Endothelial cell of umbilical vein (primary cell): ENCODE data around the gene SVEP1. TPM values are rescaled to one million over a fixed set of nuclear protein-coding genes. Genes with fewer than 3 reads are reported as not detected.

Source experiments
- BruUV-seq: library from RNA; stranded (reverse); fragments of 400-500 nt; replicated peaks from 2 replicates; lab custom pipeline; 2021; lab: Mats Ljungman, UMichigan
- CTCF ChIA-PET: fragments of 300-600, 350-600 bp; sonication (Branson Sonifier 250); formaldehyde crosslinking; loops from one replicate; lab custom pipeline; 2021; ENCODE audit warnings: antibody characterized with exemption, inconsistent platforms; lab: Charles Lee
- POLR2A ChIA-PET: fragments of 300-600, 350-600 bp; sonication (Branson Sonifier 250); formaldehyde crosslinking; loops from one replicate; lab custom pipeline; 2021; ENCODE audit warnings: antibody characterized with exemption, inconsistent platforms; lab: Charles Lee
- DNase-seq: peaks from one replicate; pipeline ENCODE4 v3.0.0-alpha.2; 2011; ENCODE audit warnings: low read depth, low spot score
- FAIRE-seq: peaks from 2 replicates; lab custom pipeline; 2011; peaks lifted over from hg19 to GRCh38; lab: Jason Lieb, UNC
- H2AFZ ChIP-seq: 2 replicates; pipeline ENCODE4 v1.6.0; 2012; ENCODE audit warnings: low read depth, low read length, control low read depth, inconsistent platforms
- H3K27ac ChIP-seq: 2 replicates; pipeline ENCODE4 v1.5.1; 2011; ENCODE audit warnings: low read depth, mild to moderate bottlenecking, control low read depth, low read length, moderate library complexity; ENCODE audit not compliant: insufficient read depth
- H3K27me3 ChIP-seq, 2 experiments: 2 replicates each; pipeline versions ENCODE4 v1.6.0 to v1.6.1; 2011; ENCODE audit warnings: low read length in 2 of 2, mixed read lengths in 1 of 2; ENCODE audit not compliant: control insufficient read depth in 2 of 2, insufficient read depth in 2 of 2
- H3K36me3 ChIP-seq, 2 experiments: 2 replicates in 1 of 2; 3 replicates in 1 of 2; pipeline ENCODE4 v1.5.1; 2011; ENCODE audit warnings: low read length in 2 of 2, mild to moderate bottlenecking in 1 of 2, moderate library complexity in 1 of 2; ENCODE audit not compliant: control insufficient read depth in 2 of 2, insufficient read depth in 2 of 2; ENCODE audit errors: extremely low read depth in 1 of 2
- H3K4me1 ChIP-seq: 3 replicates; pipeline ENCODE4 v1.5.1; 2011; ENCODE audit warnings: mild to moderate bottlenecking, low read length; ENCODE audit not compliant: control insufficient read depth, insufficient read depth; ENCODE audit errors: extremely low read depth
- H3K4me2 ChIP-seq: 2 replicates; pipeline ENCODE4 v1.6.1; 2011; ENCODE audit warnings: low read length, control low read depth, mixed read lengths; ENCODE audit not compliant: insufficient read depth
- H3K4me3 ChIP-seq, 3 experiments: fragments of 200-600 bp in 1 of 3; sonication (generic), shearing (Covaris generic) in 1 of 3; replicated peaks in 1 of 3; 2 replicates each; pipeline ENCODE4 v1.5.1; 2011 to 2016; ENCODE audit warnings: control low read depth in 3 of 3, low read length in 3 of 3, mild to moderate bottlenecking in 2 of 3, inconsistent platforms in 1 of 3, low read depth in 1 of 3, moderate library complexity in 1 of 3; ENCODE audit not compliant: insufficient read depth in 1 of 3
- H3K79me2 ChIP-seq: 2 replicates; pipeline ENCODE4 v1.6.0; 2012; ENCODE audit warnings: low read length, inconsistent platforms; ENCODE audit not compliant: control insufficient read depth, insufficient read depth
- H3K9ac ChIP-seq: replicated peaks from 2 replicates; pipeline ENCODE3; 2011; ENCODE audit warnings: low read length, control low read depth; ENCODE audit not compliant: insufficient read depth; ENCODE audit errors: extremely low read depth
- H3K9me1 ChIP-seq: replicated peaks from 3 replicates; pipeline ENCODE4 v1.6.0; 2011; ENCODE audit warnings: mild to moderate bottlenecking, low read length; ENCODE audit not compliant: control insufficient read depth, insufficient read depth; ENCODE audit errors: extremely low read depth
- H3K9me3 ChIP-seq: replicated peaks from 2 replicates; pipeline ENCODE4 v1.5.1; 2012; ENCODE audit warnings: low read length, inconsistent platforms; ENCODE audit not compliant: control insufficient read depth, insufficient read depth
- H4K20me1 ChIP-seq: replicated peaks from 2 replicates; pipeline ENCODE3; 2011; ENCODE audit warnings: mild to moderate bottlenecking, low read length; ENCODE audit not compliant: control insufficient read depth, insufficient read depth; ENCODE audit errors: extremely low read depth
- EZH2 ChIP-seq: IDR thresholded peaks from 2 replicates; pipeline ENCODE4 v1.6.1; 2012; ENCODE audit warnings: borderline replicate concordance, low read depth, mild to moderate bottlenecking, moderate library complexity, low read length, inconsistent platforms; ENCODE audit not compliant: severe bottlenecking
- FOS ChIP-seq: IDR thresholded peaks from 2 replicates; pipeline ENCODE4 v1.6.1; 2011; ENCODE audit warnings: mild to moderate bottlenecking, low read length, moderate library complexity, borderline replicate concordance; ENCODE audit not compliant: insufficient read depth
- GATA2 ChIP-seq: IDR thresholded peaks from 2 replicates; pipeline ENCODE4 v1.7.0; 2011; ENCODE audit warnings: low read depth, mild to moderate bottlenecking, moderate library complexity, mixed read lengths, low read length; ENCODE audit not compliant: insufficient read length, insufficient read depth
- JUN ChIP-seq: IDR thresholded peaks from 2 replicates; pipeline ENCODE4 v1.6.1; 2011; ENCODE audit warnings: borderline replicate concordance, low read depth; ENCODE audit not compliant: insufficient read length, insufficient read depth
- MYC ChIP-seq: IDR thresholded peaks from one replicate; pipeline ENCODE4 v1.6.1; 2011; ENCODE audit warnings: mild to moderate bottlenecking, low read depth, low read length
- POLR2A ChIP-seq: IDR thresholded peaks from 2 replicates; pipeline ENCODE4 v1.6.1; 2012; ENCODE audit warnings: low read depth, mild to moderate bottlenecking, control low read depth, low read length
- POLR2AphosphoS5 ChIP-seq: IDR thresholded peaks from 2 replicates; pipeline ENCODE4 v1.6.1; 2012; ENCODE audit warnings: low read depth, mild to moderate bottlenecking, control low read depth, low read length, moderate library complexity; ENCODE audit not compliant: insufficient read depth
- dilution Hi-C: fragments of 300-500 bp; cut with MboI; formaldehyde crosslinking; loops from one replicate; pipeline ENCODE4 v1.15.0; 2019; ENCODE audit warnings: low sequenced_read_pairs; ENCODE audit not compliant: extremely low pct_ligation_motif_present
- intact Hi-C: fragments of 100-400 bp; cut with micrococcal nuclease; formaldehyde crosslinking; loops from one replicate; pipeline ENCODE4 v1.10.0; 2022
- polyA plus RNA-seq, 4 experiments: library from polyadenylated mRNA; depleted of rRNA in 3 of 4; stranded (reverse) in 3 of 4; unstranded in 1 of 4; fragments of >200 nt; gene quantifications; 2 replicates each; pipeline versions ENCODE4 v1.2.1 to v1.2.3, GENCODE V29; 2011 to 2012; ENCODE audit warnings: missing spikeins in 1 of 4
- total RNA-seq: library from RNA; stranded (reverse); gene quantifications from 2 replicates; pipeline ENCODE4 v1.2.3, GENCODE V29; 2021
- TF ChIP-seq, protein P1 (sequence below), 2 donors: IDR thresholded peaks; 1 replicate in 1 of 2; 2 replicates in 1 of 2; pipeline ENCODE4 v1.5.1; 2011; ENCODE audit warnings: low read length in 2 of 2, mild to moderate bottlenecking in 2 of 2, moderate library complexity in 2 of 2, control low read depth in 1 of 2, inconsistent platforms in 1 of 2, low read depth in 1 of 2; ENCODE audit not compliant: insufficient read depth in 1 of 2; ENCODE audit errors: extremely low read depth in 1 of 2
- TF ChIP-seq, protein P2 (sequence below): IDR thresholded peaks from 2 replicates; pipeline ENCODE4 v1.6.1; 2011; ENCODE audit not compliant: insufficient read depth, insufficient read length

Gene SVEP1
- total and polyA plus RNA-seq, 2 donors (not counting 3 experiments of a cell fraction or from before 2014, with no cell fraction given), result 0.04 to 0.29 TPM

GRCh38 chr9:110343551-110343950 is 236.0 kb downstream of the SVEP1 start:
- Histone ChIP-seq H3K36me3 (no peaks in the 10 kb centered on the region), H3K4me3 (no peak overlapping the region), H3K9me1 (no peaks in the 10 kb centered on the region), H3K27me3 (no peaks in the 10 kb centered on the region), H3K4me2 (no peak overlapping the region), H3K27ac (no peak overlapping the region), H4K20me1 (no peaks in the 10 kb centered on the region), H3K9ac (no peak overlapping the region), H2AFZ (no peak overlapping the region), H3K79me2 (no peaks in the 10 kb centered on the region), H3K9me3 (no peaks in the 10 kb centered on the region), H3K4me1 (no peaks in the 10 kb centered on the region)
- BruUV-seq, result no TSS peak
- ChIA-PET CTCF (interaction anchor here (0.9 kb wide), 1 partner anchor 26 kb away, joined by 3 read pairs; no protein-coding TSS in a partner anchor), POLR2A (no interaction called here)
- DNase-seq (no peak), FAIRE-seq (no peak)
- dilution Hi-C loops (no loop called here), intact Hi-C loops (no loop called here)
- TF ChIP-seq EZH2 (no peak), POLR2AphosphoS5 (no peak), POLR2A (no peak), GATA2 (no peak), FOS (no peak), JUN (no peak), MYC (no peak)
- TF ChIP-seq, protein P1, sequence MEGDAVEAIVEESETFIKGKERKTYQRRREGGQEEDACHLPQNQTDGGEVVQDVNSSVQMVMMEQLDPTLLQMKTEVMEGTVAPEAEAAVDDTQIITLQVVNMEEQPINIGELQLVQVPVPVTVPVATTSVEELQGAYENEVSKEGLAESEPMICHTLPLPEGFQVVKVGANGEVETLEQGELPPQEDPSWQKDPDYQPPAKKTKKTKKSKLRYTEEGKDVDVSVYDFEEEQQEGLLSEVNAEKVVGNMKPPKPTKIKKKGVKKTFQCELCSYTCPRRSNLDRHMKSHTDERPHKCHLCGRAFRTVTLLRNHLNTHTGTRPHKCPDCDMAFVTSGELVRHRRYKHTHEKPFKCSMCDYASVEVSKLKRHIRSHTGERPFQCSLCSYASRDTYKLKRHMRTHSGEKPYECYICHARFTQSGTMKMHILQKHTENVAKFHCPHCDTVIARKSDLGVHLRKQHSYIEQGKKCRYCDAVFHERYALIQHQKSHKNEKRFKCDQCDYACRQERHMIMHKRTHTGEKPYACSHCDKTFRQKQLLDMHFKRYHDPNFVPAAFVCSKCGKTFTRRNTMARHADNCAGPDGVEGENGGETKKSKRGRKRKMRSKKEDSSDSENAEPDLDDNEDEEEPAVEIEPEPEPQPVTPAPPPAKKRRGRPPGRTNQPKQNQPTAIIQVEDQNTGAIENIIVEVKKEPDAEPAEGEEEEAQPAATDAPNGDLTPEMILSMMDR (IDR thresholded peaks at IDR 0.05; ENCODE audit: extremely low read depth in 1 of 2, insufficient read depth in 1 of 2, low read depth in 1 of 2, low read length in 2 of 2), result no peak
- TF ChIP-seq, protein P2, sequence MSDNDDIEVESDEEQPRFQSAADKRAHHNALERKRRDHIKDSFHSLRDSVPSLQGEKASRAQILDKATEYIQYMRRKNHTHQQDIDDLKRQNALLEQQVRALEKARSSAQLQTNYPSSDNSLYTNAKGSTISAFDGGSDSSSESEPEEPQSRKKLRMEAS, result no peak
